IPS-18c (cell line): ENCODE results near the gene FUT8.
"Not testable (repeated sequence)": the region's sequence is repeated elsewhere in the genome, so short reads cannot be mapped to it uniquely, and the experiment has no call there.

Source experiments
- H3K4me3 ChIP-seq: 2 replicates; pipeline ENCODE4 v1.7.0; 2013; ENCODE audit warnings: low read depth, mild to moderate bottlenecking, low read length, moderate library complexity; ENCODE audit not compliant: insufficient read depth
- H3K9me3 ChIP-seq: one replicate; pipeline ENCODE4 v1.6.1; 2013; ENCODE audit warnings: mild to moderate bottlenecking, low read length, moderate library complexity; ENCODE audit not compliant: control insufficient read depth, insufficient read depth

FUT8 gene

DNA sequence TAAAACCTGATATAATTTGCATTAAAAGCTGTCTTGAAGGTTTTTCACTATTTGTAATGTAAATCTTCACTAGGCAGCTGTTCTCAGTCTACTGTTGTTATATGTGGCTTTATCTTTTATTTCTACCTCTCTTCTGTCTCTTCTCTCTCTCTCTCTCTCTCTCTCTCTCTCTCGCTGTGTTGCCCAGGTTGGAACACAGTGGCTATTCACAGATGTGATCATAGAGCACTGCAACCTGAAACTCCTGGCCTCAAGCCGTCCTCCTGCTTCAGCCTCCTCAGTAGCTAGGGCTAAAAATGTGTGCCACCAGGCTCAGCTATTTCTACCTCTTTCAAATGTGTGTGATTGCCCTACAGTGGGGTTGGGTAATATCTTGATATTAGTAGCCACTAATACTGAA lies 21.1 kb downstream of the FUT8 start:
- H3K9me3 ChIP-seq: no peaks in the 10 kb centered on the region

DNA sequence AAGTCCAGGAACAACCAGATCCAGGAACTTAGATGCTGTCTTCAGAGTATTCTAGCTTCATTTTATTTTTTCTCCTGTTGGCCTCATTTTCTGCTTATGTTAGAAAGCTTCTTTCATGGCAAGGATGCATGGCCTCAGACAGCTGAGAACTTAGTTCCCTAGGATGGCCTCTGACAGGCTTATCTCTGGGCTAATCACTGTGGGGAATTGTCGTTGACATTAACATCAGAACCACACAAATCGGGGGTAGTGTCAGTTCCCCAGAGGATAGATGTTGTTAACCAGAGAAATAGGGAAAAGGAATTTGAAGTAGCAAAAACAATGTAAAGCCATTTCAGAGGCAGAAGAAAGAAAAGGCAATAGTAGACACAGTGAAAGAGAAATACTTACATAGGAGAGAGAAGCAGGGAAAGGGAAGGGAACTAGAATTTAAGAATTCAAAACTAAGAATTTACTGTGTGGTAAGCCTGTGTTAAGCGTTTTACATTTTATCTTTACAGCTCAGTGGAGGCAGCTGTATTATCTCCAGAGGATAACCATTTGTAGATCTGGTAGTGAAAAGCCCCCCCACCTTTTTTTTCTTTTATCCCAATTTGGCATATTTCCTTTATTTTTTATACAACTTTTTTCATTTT lies 21.8 kb downstream of the FUT8 start:
- Histone ChIP-seq H3K4me3 (no peak overlapping the region), H3K9me3 (no peaks in the 10 kb centered on the region)

More for the DNA sequence above, 21.1 kb downstream of the FUT8 start:
- no peak overlapping the region for H3K4me3 ChIP-seq

DNA sequence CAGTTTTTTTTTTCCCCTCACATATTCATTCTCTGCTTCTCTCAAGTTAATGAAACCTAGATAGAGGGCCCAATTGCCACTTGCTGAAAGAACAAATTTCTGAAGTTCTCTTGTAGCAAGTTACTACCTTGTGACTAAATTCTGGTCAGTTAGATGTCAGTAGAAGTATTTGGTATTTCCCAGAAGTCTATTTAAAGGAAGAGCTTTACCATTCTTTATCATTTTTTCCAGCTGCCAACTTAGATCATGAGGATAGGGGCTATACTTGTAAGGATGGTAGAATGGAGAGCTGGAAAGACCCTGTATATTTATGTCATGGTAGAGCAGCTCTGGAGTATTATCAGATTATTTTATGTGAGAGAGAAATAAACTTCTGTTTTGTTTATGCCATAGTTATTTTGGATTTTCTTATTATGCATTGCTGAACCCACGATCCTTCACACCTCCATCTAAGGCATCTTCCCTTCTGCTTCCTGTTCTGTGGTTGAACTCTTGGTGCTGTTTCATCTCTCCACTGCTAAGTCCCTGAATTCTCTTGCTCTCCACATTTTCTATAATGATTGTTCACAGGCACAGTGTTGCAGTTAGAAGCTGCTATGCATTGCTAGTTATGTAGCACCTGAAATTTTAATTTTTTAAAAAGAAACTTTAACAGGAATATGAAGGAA lies 25.9 kb downstream of the FUT8 start:
- Histone ChIP-seq H3K4me3 (no peak overlapping the region), H3K9me3 (no peaks in the 10 kb centered on the region)

DNA sequence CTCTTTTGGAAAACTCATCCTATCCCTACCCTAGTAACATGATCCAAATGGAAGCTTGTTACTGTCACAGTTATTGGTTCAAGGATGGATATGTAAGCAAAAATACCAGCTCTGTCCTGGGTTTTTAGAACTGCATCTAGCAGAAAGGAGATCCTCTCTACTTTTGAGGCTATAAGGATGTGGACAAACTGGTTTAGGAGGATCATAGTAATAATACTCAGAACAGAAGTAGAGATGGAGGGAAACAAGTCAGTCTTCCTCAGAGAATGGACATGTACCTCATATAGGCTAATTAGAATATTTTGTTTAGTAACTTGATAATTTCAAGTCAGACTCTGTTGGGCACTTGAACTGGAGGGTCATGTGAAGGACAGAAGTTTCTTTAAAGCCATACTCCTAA lies 26.6 kb downstream of the FUT8 start:
- H3K4me3 ChIP-seq: no peak overlapping the region
- H3K9me3 ChIP-seq: no peaks in the 10 kb centered on the region

DNA sequence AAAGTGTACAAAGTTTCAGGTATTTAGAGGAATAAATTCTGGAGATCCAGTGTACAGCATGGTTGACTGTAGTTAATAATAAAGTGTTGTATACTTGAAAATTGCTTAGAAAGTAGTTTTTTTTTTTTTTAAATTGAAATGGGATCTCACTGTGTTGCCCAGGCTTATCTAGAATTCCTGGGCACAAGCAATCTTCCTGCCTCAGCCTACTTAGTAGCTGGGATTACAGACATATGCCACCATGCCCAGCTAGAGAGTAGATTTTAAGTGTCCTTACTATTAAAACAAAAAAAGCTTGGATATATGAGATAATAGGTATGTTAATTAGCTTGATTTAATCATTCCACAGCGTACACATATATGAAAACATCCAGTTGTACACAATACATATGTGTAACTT lies 27.7 kb downstream of the FUT8 start:
- Histone ChIP-seq H3K9me3 (no peaks in the 10 kb centered on the region), H3K4me3 (no peak overlapping the region)

DNA sequence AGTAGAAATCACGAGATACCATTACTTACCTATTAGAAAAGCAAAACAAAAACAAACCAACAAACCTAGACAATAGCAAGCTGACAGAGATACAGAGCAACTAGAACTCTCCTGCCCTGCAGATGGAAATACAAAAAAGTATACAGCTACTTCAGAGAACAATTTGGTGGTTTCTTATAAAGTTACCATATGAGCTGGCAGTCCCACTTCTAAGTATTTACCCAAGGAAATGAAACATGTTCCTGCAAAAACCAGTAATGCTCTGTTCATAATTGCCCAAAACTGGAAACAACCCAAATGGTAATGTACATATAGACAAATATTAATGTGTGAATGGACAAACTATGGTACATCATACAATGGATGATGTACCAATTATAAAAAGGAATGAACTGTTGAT lies 31.7 kb downstream of the FUT8 start:
- H3K4me3 ChIP-seq: no peak overlapping the region
- H3K9me3 ChIP-seq: no peaks in the 10 kb centered on the region

DNA sequence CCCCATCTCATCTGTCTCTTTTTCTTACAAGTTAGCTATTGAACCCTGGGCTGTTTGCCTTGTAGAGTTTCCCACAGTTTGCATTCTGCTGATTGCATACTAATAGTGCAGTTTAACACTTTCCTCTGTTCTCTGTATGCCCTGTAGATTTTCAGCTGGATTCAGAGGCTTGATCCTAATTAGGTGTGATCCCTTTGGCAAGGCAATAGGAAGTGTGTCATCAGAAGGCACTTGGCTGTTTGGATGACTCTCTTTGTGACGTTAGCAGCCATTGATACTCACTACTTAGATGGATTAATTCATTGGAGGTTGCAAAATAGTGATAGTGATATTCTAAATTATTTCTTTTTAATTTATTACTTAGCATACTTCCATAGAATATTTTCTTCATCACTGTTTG lies 33.6 kb downstream of the FUT8 start:
- no peak overlapping the region for H3K4me3 ChIP-seq
- H3K9me3 ChIP-seq: no peaks in the 10 kb centered on the region

DNA sequence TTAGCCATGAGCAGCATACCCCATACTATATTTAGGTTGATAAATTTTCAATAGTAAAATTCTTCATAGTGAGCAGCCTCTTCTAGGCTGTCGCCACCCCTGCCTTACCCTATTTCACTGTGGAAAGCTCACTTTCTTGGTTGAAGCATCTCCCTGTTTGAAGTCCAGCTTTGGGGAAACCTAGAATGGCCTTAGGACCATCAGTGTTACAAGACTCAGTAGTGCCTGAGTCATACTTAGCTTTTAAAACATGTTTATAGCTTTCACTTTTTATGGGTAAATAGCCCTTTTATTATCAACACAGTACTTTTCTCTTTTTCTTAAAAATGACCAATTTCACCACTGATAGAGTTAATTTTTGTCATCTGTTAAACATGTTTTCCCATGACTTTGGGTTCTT lies 37.1 kb downstream of the FUT8 start:
- no peak overlapping the region for H3K4me3 ChIP-seq
- no peaks in the 10 kb centered on the region for H3K9me3 ChIP-seq

DNA sequence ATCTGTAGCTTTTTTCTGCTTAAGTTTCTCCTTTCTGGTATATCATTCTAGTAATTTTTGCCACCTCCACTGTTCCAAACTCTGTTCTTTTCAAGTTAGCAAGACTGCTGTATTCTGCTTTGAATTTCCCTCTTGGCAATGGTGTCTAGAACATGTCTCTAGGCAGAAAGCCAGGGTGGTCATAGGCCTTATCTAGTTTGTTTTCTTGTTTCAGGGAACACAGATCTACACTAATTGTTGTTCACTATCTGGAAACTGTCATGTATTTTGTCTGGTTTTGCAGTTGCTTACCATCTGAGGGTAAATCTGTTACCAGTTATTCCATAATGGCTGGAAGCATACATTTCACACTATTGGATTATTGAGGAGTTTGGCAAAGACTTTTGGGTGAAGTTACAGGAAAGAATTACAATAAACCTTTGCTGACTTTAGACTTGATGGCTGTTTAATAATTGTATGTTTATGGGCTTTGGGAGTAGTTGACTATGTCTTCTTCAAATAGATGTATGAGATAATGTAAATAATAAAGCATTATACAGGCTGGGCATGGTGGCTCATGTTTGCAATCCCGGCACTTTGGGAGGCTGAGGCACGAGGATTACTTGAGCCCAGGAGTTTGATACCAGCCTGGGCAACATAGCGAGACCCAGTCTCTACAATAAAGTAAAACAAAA lies 41.4 kb downstream of the FUT8 start:
- Histone ChIP-seq H3K4me3 (no peak overlapping the region), H3K9me3 (no peaks in the 10 kb centered on the region)

DNA sequence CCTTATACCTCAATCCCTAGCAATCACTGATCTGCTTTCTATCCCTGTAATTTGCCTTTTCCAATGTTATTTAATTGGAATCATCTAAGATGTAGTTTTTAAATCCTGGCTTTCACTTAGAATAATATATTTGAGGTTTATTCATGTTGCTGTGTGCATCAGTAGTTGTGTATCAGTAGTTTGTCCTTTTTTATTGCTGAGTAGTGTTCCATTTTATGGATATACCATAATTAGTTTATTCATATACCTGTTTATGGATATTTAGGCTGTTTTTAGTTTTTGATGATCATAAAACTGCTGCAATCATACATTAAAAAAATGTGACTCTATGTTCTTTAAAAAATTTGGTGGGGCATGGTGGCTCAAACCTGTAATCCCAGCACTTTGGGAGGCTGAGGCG lies 43.7 kb downstream of the FUT8 start:
- Histone ChIP-seq H3K4me3 (no peak overlapping the region), H3K9me3 (no peaks in the 10 kb centered on the region)

DNA sequence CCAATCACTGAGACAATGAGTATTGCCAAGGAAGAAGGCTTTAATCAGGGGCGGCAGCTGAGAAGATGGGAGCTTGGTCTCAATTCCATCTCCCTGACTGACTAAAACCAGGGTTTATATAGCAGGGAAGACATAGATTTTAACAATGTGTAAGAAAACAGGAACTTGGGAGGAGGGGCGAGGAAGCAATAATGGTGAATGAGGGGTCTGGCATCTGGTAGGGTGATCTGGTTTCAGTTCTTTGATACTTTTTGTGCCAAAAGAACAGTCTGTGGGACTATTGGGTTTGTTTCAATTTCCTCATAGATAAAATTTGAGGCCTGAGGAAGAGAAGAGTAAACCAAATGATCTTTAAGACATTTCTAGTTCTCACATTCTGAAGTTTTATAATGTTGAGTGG lies 49.2 kb downstream of the FUT8 start:
- Histone ChIP-seq H3K9me3 (no peaks in the 10 kb centered on the region), H3K4me3 (no peak overlapping the region)

DNA sequence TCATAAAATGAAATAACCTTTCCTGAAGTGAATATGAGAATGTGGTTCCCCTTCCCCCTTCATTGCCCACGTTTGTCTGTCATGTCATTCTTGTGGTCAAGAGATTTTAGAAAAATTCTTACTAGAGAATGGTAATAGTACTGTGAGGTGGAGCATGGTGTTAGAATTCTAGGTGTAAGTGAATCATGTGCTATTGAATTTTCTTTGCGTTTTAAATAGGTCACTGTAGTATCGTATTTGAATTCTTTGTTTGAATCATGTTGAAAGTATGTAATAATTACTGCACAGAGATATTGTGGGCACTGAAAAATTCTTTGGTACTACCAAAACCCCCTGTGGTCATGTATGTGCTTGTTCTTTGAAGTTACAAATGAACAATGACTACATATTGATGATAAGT lies 49.9 kb downstream of the FUT8 start:
- Histone ChIP-seq H3K4me3 (no peak overlapping the region), H3K9me3 (no peaks in the 10 kb centered on the region)

DNA sequence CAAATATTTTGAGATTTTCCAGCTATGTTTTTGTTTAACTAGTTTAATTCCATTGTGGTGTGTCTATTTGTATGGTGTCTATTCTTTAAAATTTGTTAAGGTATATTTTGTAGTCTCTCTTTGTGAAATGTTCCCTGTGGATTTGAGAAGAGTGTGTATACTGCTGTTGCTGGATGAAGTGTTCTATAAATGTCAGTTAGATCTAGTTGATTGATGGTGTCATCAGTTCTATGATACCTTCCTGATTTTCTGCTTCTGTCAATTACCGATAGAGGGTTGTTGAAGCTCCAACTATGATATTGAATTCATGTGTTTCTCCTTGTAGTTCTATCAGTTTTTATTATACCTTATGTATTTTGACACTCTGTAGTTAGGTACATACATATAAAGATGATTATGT lies 53.1 kb downstream of the FUT8 start:
- Histone ChIP-seq H3K9me3 (no peaks in the 10 kb centered on the region), H3K4me3 (no peak overlapping the region)

DNA sequence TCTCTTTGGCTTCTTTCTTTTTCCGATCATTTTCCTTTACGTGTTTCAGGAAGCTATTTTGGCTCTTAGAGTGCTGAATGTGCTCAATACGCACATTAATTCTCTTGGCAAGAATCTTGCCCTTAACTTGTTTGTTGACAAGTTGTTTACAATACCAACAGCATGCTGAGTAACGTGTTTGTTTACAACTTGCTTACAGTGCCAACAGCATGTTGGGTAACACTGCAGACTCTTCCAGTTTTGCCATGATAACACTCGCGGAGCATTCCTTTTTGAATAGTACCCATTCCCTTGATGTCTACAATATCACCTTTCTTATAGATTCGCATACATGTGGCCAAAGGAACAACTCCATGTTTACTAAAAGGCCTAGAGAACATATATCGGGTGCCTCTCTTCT lies 55.4 kb downstream of the FUT8 start:
- not testable (repeated sequence) for H3K9me3 ChIP-seq, H3K4me3 ChIP-seq

DNA sequence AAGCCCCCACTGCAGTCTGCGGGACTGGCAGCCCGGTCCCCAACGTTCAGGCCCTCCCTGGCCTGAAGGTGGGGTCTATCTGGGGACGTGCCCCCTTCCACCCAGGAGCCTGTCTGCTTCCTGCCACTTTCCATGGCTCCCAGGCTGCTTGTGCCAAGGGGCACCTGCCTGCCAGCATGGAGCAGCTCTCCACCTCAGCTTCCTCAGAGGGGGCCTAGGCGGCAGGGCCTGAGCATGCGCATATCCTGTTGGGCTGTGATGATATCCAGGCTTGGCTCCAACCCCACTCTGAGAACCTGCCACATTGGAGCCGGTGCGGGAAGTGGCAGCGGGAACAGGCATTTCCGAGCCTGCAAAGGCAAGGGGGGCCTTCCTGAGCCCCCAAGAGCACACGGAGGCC lies 57.4 kb downstream of the FUT8 start:
- no peak overlapping the region for H3K4me3 ChIP-seq
- no peaks in the 10 kb centered on the region for H3K9me3 ChIP-seq

DNA sequence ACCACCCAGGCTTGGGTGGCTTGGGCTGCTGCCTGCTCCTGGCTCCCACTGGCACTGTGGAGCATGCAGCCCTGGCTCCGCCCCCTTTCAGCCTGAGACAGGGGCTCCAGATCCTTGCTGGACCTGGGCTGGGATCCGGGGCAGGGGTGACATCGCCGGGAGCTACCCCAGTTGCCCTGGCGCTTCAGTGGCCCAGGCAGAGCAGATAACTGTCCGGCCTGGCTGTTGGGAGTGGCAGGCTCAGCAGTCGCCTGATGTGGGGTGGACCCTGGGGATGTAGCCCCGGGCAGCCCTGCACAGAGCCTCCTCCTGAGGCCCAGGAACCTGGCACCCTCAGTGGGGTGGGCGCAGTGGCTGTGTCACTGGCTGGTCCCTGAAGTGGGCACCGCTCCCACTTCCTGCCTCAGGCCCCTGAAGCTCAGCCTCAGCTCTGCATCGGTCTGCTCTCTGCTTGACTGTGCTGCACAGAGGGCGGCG lies 57.9 kb downstream of the FUT8 start:
- H3K4me3 ChIP-seq: no peak overlapping the region
- no peaks in the 10 kb centered on the region for H3K9me3 ChIP-seq

DNA sequence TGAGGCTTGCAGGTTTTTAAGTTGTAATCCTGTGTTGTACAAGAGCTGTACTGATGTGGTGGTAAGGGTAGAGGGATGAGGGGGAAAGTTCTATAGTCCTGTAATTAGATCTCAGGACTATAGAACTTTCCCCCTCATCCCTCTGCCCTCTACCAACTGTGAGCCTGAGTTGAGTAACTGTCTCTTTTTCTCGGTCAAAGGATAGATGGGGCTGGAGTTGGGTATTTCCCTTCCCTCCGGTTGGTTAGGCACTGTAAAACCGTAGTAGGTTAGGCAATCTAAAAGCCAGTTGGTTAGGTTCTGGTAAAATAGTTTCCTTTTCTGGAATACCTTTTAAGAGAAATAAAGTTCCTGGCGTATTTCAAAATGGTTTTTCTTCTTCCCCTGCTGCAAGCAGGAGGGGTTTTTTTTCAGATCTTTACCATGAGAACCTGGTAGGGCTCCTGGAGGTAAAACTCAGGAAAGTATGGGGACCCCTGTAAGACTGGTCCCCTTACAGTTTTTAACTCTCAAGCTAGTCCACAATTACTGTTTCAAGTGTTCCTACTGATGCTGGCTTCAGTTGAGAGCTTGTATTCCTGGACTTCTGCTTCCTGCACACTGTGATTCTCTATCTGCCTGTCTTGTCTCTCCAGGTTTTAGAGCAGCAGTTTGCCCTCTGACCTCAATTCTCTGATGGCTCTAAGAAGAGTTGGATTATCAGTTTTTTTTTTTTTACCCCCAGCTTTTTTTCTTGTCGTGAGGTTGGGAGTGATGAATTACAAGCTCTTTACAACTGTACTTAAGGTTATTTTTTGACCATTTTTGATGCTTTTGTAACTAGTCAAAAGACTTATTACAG lies 58.7 kb downstream of the FUT8 start:
- H3K9me3 ChIP-seq: no peaks in the 10 kb centered on the region

DNA sequence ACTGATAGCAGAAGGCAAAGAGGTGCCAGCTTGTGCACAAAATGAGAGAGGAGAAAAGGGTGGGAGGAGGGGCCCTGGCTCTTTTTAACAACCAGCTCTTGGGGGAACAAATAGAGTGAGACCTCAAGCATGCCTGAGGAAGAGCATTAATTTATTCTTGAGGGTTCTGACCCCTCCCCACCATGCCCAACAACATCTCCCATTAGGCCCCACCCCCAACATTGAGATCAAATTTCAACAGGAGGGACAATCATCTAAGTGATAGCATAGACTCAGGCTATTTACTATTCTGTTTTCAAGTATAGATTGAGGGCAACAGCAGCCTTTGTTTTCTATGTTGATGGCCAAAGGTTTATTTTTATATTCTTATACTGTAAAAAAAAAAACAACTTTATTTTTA lies 59.7 kb downstream of the FUT8 start:
- no peaks in the 10 kb centered on the region for H3K9me3 ChIP-seq
- no peak overlapping the region for H3K4me3 ChIP-seq

More for the DNA sequence above, 58.7 kb downstream of the FUT8 start:
- no peak overlapping the region for H3K4me3 ChIP-seq
